HG02885 (cell line): Measurements from ENCODE around the gene NUDT9.
"Not testable (repeated sequence)": the region's sequence is repeated elsewhere in the genome, so short reads cannot be mapped to it uniquely, and the experiment has no call there.

Source experiments
- ATAC-seq: cut with Tn5 transposase; IDR thresholded peaks from one replicate; pipeline ENCODE4 v1.9.1; 2021; ENCODE audit warnings: mild to moderate bottlenecking; ENCODE audit not compliant: unreplicated experiment, poor library complexity

The NUDT9 gene, protein sequence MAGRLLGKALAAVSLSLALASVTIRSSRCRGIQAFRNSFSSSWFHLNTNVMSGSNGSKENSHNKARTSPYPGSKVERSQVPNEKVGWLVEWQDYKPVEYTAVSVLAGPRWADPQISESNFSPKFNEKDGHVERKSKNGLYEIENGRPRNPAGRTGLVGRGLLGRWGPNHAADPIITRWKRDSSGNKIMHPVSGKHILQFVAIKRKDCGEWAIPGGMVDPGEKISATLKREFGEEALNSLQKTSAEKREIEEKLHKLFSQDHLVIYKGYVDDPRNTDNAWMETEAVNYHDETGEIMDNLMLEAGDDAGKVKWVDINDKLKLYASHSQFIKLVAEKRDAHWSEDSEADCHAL

DNA sequence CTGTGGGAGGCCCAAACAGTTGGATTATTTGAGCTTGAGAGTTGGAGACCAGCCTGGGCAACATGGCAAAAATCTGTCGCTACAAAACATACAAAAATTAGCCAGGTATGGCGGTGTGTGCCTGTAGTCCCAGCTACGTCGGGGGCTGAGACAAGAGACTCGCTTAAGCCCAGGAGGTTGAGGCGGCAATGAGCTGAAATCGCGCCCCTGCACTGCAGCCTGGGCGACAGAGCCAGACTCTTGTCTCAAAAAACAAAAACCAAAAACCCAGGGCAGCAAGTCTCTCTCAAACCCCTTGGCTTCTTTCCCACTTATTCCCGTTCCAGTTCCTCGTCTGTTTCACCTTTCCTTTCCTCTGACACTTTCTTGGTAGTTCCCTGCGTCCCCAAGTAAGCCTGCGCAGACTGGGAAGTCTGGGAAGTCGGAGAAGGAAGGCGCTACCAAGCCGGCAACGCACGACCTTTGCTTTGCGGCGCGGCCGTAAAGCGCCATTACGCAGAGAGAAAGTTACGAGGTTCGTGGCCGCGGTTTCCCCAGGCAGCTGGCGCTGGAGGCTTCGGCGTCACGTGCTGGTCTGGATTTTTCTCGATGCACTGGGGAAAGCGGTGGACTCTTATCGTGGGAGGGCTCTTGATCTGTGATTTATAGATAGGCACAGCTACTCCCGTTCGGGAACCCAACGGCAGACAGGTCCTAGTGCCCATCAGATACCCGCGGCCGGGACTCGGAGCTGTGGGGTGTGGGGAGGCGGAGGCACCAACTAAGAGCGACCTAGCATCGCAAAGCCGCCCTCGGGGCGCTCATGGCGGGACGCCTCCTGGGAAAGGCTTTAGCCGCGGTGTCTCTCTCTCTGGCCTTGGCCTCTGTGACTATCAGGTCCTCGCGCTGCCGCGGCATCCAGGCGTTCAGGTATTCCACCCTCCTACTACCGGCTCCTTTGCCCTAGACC, at the start of gene NUDT9:
TSS of gene NUDT9 (plus strand) at position 470 of the 949 bp plus-strand sequence. CDS start at position 803, 333 bp downstream.
- peak; percentile 83 for ATAC-seq

DNA sequence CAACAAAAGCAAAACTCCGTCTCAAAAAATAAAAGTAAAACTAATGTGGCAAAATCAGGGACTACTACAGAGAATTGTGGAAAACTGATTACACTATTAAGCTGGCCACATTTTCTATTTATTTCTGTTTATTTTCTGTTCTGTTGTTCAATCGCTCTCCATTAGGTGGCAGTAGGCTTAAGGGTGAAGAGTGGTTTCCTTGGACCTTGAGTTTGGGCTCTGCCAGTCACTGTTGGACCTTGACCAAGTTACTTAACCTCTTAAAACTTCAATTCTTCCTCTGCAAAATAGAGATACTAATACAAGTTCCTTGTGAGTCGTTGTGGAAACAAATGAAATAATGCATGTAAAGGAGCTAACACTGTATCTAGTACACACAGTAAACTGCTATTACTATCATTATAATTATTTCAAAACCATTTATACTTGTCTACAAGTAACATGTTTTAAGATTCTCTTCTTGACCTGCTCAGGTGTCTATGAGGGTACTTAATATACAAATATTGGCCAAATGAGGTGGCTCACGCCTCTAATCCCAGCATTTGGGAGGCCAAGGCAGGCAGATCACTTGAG, 46.6 kb upstream of the NUDT9 start:
- no peak for ATAC-seq

GRCh38 chr4:87377816-87378215, 44.6 kb upstream of the NUDT9 start:
- ATAC-seq, result no peak

- no peak for ATAC-seq
Observed at GRCh38 chr4:87382116-87382515, 40.3 kb upstream of the NUDT9 start.

GRCh38 chr4:87382931-87383330, 39.4 kb upstream of the NUDT9 start:
- no peak for ATAC-seq

GRCh38 chr4:87384466-87385132, 37.8 kb upstream of the NUDT9 start:
- not testable (repeated sequence) for ATAC-seq

GRCh38 chr4:87387237-87387636, 35.1 kb upstream of the NUDT9 start:
- ATAC-seq, result no peak

- ATAC-seq, result no peak
Observed at GRCh38 chr4:87388901-87389300, 33.5 kb upstream of the NUDT9 start.

DNA sequence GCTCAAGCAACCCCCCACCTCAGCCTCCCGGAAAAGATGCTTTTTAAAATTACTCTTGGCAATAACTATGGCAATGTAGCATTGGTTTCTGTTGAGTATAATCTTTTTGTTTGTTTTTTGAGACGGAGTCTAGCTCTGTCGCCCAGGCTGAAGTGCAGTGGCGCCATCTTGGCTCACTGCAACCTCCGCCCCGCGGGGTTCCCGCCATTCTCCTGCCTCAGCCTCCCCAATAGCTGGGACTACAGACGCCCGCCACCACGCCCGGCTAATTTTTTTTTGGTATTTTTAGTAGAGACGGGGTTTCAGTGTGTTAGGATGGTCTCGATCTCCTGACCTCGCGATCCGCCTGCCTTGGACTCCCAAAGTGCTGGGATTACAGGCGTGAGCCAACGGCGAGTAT, 32.3 kb upstream of the NUDT9 start:
- ATAC-seq, result not testable (repeated sequence)

DNA sequence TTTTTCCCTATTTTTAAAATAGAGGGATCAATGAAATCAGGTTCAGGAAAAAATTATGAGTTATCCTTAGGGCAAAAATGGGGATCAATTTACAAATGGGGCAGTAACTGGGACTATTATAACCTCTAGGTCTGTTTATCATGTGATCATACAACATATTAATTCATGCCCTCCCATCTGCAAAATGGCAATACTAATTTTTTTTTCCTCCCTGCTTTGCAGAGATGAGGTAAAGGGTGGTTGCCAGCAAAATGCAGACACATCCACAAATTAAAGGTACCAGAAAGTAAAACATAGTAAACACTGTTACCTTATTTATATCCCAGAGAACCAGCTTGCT, 31.9 kb upstream of the NUDT9 start:
- ATAC-seq, result peak; percentile 1

- peak; percentile 99 for ATAC-seq
Observed at GRCh38 chr4:87390891-87391575, 31.3 kb upstream of the NUDT9 start, which contains the start of gene HSD17B11. Gene HSD17B11, minus strand, starts transcription at chr4:87391188. Its CDS starts 118 bp downstream, at chr4:87391070.

DNA sequence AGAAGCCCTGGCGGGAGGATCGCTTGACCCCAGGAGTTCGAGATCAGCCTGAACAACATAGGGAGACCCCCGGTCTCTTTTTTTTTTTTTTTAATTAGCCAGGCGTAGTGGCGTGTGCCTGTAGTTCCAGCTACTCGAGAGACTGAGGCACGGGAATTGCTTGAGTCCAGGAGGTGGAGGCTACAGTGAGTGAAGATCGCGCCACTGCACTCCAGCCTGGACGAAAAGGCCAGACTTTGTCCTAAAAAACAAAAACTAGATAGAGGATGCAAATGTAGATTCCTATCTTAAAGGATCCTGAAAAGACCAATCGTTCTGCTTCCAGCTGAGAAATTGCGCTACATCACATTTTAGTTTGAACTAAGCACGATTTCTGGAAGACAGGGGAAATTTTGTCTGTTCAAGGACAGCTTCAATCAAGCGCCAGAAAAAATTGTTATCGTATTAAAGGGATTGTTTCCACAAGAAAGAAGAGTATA, 30.8 kb upstream of the NUDT9 start:
- ATAC-seq, result peak; percentile 13

- no peak for ATAC-seq
Observed at GRCh38 chr4:87392183-87392582, 30.2 kb upstream of the NUDT9 start.

DNA sequence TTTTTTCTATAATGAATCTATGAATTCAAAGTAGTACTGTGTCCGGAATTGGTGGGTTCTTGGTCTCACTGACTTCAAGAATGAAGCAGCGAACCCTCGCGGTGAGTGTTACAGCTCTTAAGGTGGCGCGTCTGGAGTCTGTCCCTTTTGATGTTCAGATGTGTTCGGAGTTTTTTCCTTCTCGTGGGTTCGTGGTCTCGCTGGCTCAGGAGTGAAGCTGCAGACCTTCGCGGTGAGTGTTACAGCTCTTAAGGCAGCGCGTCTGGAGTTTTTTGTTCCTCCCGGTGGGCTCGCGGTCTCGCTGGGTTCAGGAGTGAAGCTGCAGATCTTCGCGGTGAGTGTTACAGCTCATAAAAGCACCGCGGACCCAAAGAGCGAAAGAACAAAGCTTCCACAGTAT, 27.3 kb upstream of the NUDT9 start:
- not testable (repeated sequence) for ATAC-seq

GRCh38 chr4:87395851-87396250, 26.5 kb upstream of the NUDT9 start:
- not testable (repeated sequence) for ATAC-seq

GRCh38 chr4:87399148-87399547, 23.2 kb upstream of the NUDT9 start:
- no peak for ATAC-seq

DNA sequence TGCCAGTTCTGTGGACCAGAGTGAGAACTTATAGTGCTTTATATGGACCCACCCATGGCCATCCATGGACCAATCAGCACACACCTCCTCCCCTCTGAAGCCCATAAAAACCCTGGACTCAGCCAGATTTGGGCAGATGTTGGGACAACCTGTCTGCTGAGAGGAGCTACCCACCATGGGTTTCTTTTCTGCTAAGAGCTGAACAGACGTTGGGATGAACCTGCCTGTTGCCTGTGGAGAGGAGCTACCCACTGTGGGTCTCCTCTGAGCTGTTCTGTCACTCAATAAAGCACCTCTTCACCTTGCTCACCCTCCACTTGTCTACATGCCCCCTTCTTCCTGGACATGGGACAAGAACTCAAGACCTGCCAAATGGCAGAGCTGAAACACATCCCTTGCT, 22.4 kb upstream of the NUDT9 start:
- no peak for ATAC-seq

- ATAC-seq, result not testable (repeated sequence)
Observed at GRCh38 chr4:87403732-87404131, 18.6 kb upstream of the NUDT9 start.

DNA sequence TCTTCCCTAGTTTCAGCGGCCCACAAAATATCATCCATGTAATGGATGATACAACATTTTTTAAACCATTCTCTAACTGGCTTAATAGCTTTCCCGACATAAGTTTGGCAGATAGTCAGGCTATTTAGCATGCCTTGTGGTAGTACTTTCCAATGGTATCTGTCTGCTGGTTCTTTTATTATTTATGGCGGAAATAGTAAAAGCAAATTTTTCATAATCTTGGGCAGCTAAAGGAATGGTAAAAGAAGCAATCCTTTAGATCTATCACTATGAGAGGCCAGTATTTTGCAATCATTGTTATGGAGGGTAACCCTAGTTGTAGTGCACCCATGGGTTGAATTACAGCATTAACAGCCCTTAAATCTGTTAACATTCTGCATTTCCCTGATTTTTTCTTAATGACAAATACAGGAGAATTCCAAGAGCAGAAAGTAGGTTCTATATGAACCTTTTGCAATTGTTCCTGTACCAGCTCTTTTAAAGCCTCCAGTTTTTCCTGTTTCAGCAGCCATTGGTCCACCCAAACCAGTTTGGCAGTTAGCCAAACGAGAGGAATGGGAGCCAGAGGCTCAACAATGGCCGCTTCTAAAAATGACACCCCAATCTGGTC, 17.1 kb upstream of the NUDT9 start:
- no peak for ATAC-seq
